ENCODE measurements around the gene CD81.

The CD81 gene

GRCh38 chr11:2408671-2409070, 31.6 kb downstream of the CD81 start:
- no peak for TF ChIP-seq CTCF (IDR thresholded peaks at IDR 0.05; ENCODE audit: control extremely low read depth, extremely low read depth, low read depth, missing control alignments)
- CTCF ChIA-PET = interaction anchor here (0.8 to 2.3 kb wide), 4 partner anchors 9 to 103 kb away, joined by 3 to 10 read pairs (median 8); partner anchors contain the start of gene TSSC4
- POLR2A ChIA-PET = no interaction called here
- DNase-seq (ENCODE audit: extremely low spot score) = no peak

- CTCF ChIA-PET = interaction anchor here (1.5 to 2.3 kb wide), 3 partner anchors 9 to 104 kb away, joined by 8 to 10 read pairs (median 8); partner anchors contain the start of gene TSSC4
- TF ChIP-seq CTCF (IDR thresholded peaks at IDR 0.05; ENCODE audit: control extremely low read depth, extremely low read depth, low read depth, missing control alignments) = no peak
- no peak for DNase-seq (ENCODE audit: extremely low spot score)
- POLR2A ChIA-PET = interaction anchor here (0.9 kb wide), 1 partner anchor 10 kb away, joined by 3 read pairs; no protein-coding TSS in a partner anchor
Observed at GRCh38 chr11:2409126-2409525, 32.0 kb downstream of the CD81 start.

GRCh38 chr11:2409611-2410468, 32.7 kb downstream of the CD81 start:
- ChIA-PET CTCF (interaction anchor here (1.0 to 2.3 kb wide), 4 partner anchors 10 to 212 kb away, joined by 3 to 10 read pairs (median 8); partner anchors contain the start of gene TSSC4), POLR2A (interaction anchor here (0.9 kb wide), 1 partner anchor 11 kb away, joined by 3 read pairs; no protein-coding TSS in a partner anchor)
- DNase-seq (ENCODE audit: extremely low spot score) = no peak
- TF ChIP-seq CTCF (IDR thresholded peaks at IDR 0.05; ENCODE audit: control extremely low read depth, extremely low read depth, low read depth, missing control alignments) = no peak

- ChIA-PET CTCF (interaction anchor here (1.0 to 2.3 kb wide), 3 partner anchors 10 to 213 kb away, joined by 3 to 8 read pairs (median 6); no protein-coding TSS in a partner anchor), POLR2A (no interaction called here)
- TF ChIP-seq CTCF (IDR thresholded peaks at IDR 0.05; ENCODE audit: control extremely low read depth, extremely low read depth, low read depth, missing control alignments) = no peak
- no peak for DNase-seq (ENCODE audit: extremely low spot score)
Observed at GRCh38 chr11:2410616-2411015, 33.5 kb downstream of the CD81 start.

- DNase-seq (ENCODE audit: extremely low spot score) = no peak
- CTCF ChIA-PET = interaction anchor here (1.6 to 2.3 kb wide), 3 partner anchors 9 to 107 kb away, joined by 5 to 10 read pairs (median 6); no protein-coding TSS in a partner anchor
- POLR2A ChIA-PET = no interaction called here
- TF ChIP-seq CTCF (IDR thresholded peaks at IDR 0.05; ENCODE audit: control extremely low read depth, extremely low read depth, low read depth, missing control alignments) = no peak
Observed at GRCh38 chr11:2411446-2412305, 34.6 kb downstream of the CD81 start.

GRCh38 chr11:2412323-2412722, 35.2 kb downstream of the CD81 start:
- POLR2A ChIA-PET = no interaction called here
- no peak for DNase-seq (ENCODE audit: extremely low spot score)
- TF ChIP-seq CTCF (IDR thresholded peaks at IDR 0.05; ENCODE audit: control extremely low read depth, extremely low read depth, low read depth, missing control alignments) = no peak
- CTCF ChIA-PET = interaction anchor here (1.6 to 2.3 kb wide), 4 partner anchors 9 to 108 kb away, joined by 5 to 10 read pairs (median 6); partner anchors contain the start of gene TSSC4
